ENCODE results near the gene GBE1.

DNA sequence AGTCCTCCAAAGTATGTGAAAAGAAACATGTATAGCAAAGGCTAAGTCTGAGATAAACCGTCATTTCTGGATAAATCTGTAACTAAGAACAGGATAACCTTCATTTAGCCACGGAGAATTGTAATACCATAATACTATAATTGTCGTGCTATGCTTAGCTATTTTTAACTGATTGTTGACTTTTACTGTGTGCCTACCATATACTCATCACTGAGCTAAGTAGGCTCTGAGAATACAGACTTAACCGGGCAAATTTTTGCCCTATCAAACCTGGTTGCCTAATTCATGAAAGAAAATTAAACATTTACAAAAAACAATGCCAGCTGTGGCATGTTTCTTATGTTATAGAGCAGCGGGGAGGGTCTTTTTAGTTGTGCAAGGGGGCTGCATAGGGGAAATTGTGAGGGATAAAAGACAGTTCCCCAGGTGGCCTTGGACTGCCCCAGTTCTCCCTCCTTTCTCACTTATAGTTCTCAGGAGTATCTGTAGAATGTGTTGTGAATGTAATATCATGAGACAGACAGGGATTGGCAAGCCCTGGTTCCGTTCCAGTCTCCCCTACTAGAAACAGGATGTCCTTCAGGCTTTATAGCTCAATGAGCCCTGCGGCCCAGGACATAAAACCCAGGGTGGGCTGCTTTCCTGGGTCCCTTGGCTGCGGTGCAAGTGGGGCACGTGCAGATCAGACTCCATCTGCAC, 318.5 kb downstream of the GBE1 start:
- no peak for TF ChIP-seq GATA2 (IDR thresholded peaks at IDR 0.05; ENCODE audit: low read depth, low read length)
- TF ChIP-seq GATA3 (IDR thresholded peaks at IDR 0.05; ENCODE audit: low read depth, low read length): no peak

All from SH-SY5Y (cell line).